ENCODE data around the gene SMPDL3B.

SMPDL3B gene

GRCh38 chr1:27940297-27940696 is 5.5 kb downstream of the SMPDL3B start:
- peak; percentile 39 to 60 for DNase-seq (ENCODE audit: extremely low read depth in 1 of 2, low read depth in 1 of 2)

- DNase-seq (ENCODE audit: extremely low read depth in 1 of 2, low read depth in 1 of 2) = no peak
These were observed 6.2 kb downstream of the SMPDL3B start for GRCh38 chr1:27940870-27941560.

- no peak for DNase-seq (ENCODE audit: extremely low read depth in 1 of 2, low read depth in 1 of 2)
These were observed 7.1 kb downstream of the SMPDL3B start for GRCh38 chr1:27941671-27942540.

- DNase-seq (ENCODE audit: extremely low read depth in 1 of 2, low read depth in 1 of 2) = no peak
These were observed 10.2 kb downstream of the SMPDL3B start for GRCh38 chr1:27945020-27945419.

GRCh38 chr1:27949027-27949426 is 14.2 kb downstream of the SMPDL3B start:
- no peak for DNase-seq (ENCODE audit: extremely low read depth in 1 of 2, low read depth in 1 of 2)

- no peak for DNase-seq (ENCODE audit: extremely low read depth in 1 of 2, low read depth in 1 of 2)
These were observed 16.6 kb downstream of the SMPDL3B start for GRCh38 chr1:27951396-27951795.

GRCh38 chr1:27952147-27952546 is 17.3 kb downstream of the SMPDL3B start:
- no peak for DNase-seq (ENCODE audit: extremely low read depth in 1 of 2, low read depth in 1 of 2)

- no peak for DNase-seq (ENCODE audit: extremely low read depth in 1 of 2, low read depth in 1 of 2)
These were observed 19.4 kb downstream of the SMPDL3B start for GRCh38 chr1:27954186-27954585.

- no peak for DNase-seq (ENCODE audit: extremely low read depth in 1 of 2, low read depth in 1 of 2)
These were observed 20.3 kb downstream of the SMPDL3B start for GRCh38 chr1:27955076-27955475.

GRCh38 chr1:27956761-27957160 is 22.0 kb downstream of the SMPDL3B start:
- no peak for DNase-seq (ENCODE audit: extremely low read depth in 1 of 2, low read depth in 1 of 2)

- DNase-seq (ENCODE audit: extremely low read depth in 1 of 2, low read depth in 1 of 2) = no peak
These were observed 22.9 kb downstream of the SMPDL3B start for GRCh38 chr1:27957655-27958054.

- no peak for DNase-seq (ENCODE audit: extremely low read depth in 1 of 2, low read depth in 1 of 2)
These were observed 23.7 kb downstream of the SMPDL3B start for GRCh38 chr1:27958513-27958912.

- peak; percentile 28 to 76 for DNase-seq (ENCODE audit: extremely low read depth in 1 of 2, low read depth in 1 of 2)
These were observed 25.2 kb downstream of the SMPDL3B start, which contains the start of gene XKR8 for GRCh38 chr1:27959792-27960603. XKR8 (plus strand) TSS chr1:27959973; CDS start chr1:27960070, 97 bp downstream.

- DNase-seq (ENCODE audit: extremely low read depth in 1 of 2, low read depth in 1 of 2) = no peak
These were observed 26.2 kb downstream of the SMPDL3B start for GRCh38 chr1:27960762-27961645.

GRCh38 chr1:27961646-27962221 is 26.9 kb downstream of the SMPDL3B start:
- DNase-seq (ENCODE audit: extremely low read depth in 1 of 2, low read depth in 1 of 2) = no peak

GRCh38 chr1:27963393-27963792 is 28.6 kb downstream of the SMPDL3B start:
- DNase-seq (ENCODE audit: extremely low read depth in 1 of 2, low read depth in 1 of 2) = no peak

- no peak for DNase-seq (ENCODE audit: extremely low read depth in 1 of 2, low read depth in 1 of 2)
These were observed 31.8 kb downstream of the SMPDL3B start for GRCh38 chr1:27966402-27967105.

GRCh38 chr1:27967106-27967883 is 32.5 kb downstream of the SMPDL3B start:
- no peak for DNase-seq (ENCODE audit: extremely low read depth in 1 of 2, low read depth in 1 of 2)
